Measurements from ENCODE around the gene SDK1. TPM values are rescaled to one million over a fixed set of nuclear protein-coding genes. Genes with fewer than 3 reads are reported as not detected.

SDK1 gene
- total and polyA plus RNA-seq, 2 of the 8 experiments (the other 6 are each of a cell fraction or from before 2014, with no cell fraction given) = 3.3 to 7.2 TPM

- FAIRE-seq = peak; percentile 78
- no peak overlapping the region for H3K14ac ChIP-seq (ENCODE audit: insufficient read length)
- no peak overlapping the region for H3K4me3 ChIP-seq (ENCODE audit: extremely low read depth in 1 of 4, insufficient read depth in 2 of 4, low read depth in 3 of 4, low read length in 4 of 4)
- no peak overlapping the region for H4K91ac ChIP-seq (replicated peaks; ENCODE audit: insufficient read length, low read length)
- no peak overlapping the region; the same call in 1 of the 2 replicates for H2AK5ac ChIP-seq (ENCODE audit: low read depth, low read length)
- H3K23me2 ChIP-seq (ENCODE audit: low read depth, low read length) = no peaks in the 10 kb centered on the region
- H4K5ac ChIP-seq (ENCODE audit: insufficient read length, low read depth, low read length) = no peak overlapping the region
- H3K79me2 ChIP-seq (ENCODE audit: control insufficient read depth in 1 of 2, insufficient read depth in 2 of 2, low read length in 2 of 2) = no peaks in the 10 kb centered on the region
- no peaks in the 10 kb centered on the region for H3K9me3 ChIP-seq (ENCODE audit: insufficient read depth in 2 of 2, low read depth in 1 of 2, low read length in 1 of 2)
- H3K27ac ChIP-seq (ENCODE audit: low read depth, low read length) = no peak overlapping the region
- H2BK5ac ChIP-seq (ENCODE audit: low read depth, low read length) = 0 out of 2 replicates have a peak overlapping the region, but pooled peaks have one; percentile 8
- no peaks in the 10 kb centered on the region for H4K20me1 ChIP-seq (replicated peaks in 1 of 2; ENCODE audit: control insufficient read depth in 1 of 2, insufficient read depth in 2 of 2, low read length in 2 of 2)
- DNase-seq (ENCODE audit: low read depth in 1 of 2, low spot score in 2 of 2) = no peak
- H3K4ac ChIP-seq (replicated peaks; ENCODE audit: insufficient read length, low read depth, low read length) = no peak overlapping the region
- no peak overlapping the region for H2BK12ac ChIP-seq (ENCODE audit: low read depth, low read length)
- CTCF ChIA-PET (ENCODE audit: partially characterized antibody) = interaction anchor here (1.0 to 2.0 kb wide), 5 partner anchors 9 to 95 kb away, joined by 3 to 5 read pairs (median 4); no protein-coding TSS in a partner anchor
- POLR2A ChIA-PET (ENCODE audit: partially characterized antibody) = no interaction called here
- 31% methylated on average over 7 of the region's 7 CpGs; no CpG with 5 or more reads in 1 of the 2 experiments for WGBS, 2 experiments (ENCODE audit: extremely low coverage in 1 of 2, insufficient coverage in 1 of 2, insufficient read length in 1 of 2, insufficient replicate concordance in 2 of 2, low coverage in 1 of 2, low lambda C conversion rate in 2 of 2, missing lambda C conversion rate in 1 of 2)
- H3K18ac ChIP-seq (ENCODE audit: extremely low read depth, low read length) = peak overlapping the region; percentile 75; the same call in 1 of the 2 replicates
- H3K9ac ChIP-seq (replicated peaks in 1 of 4; ENCODE audit: extremely low read depth in 1 of 4, low read depth in 3 of 4, low read length in 3 of 4) = no peak overlapping the region
- H2BK120ac ChIP-seq (replicated peaks; ENCODE audit: low read depth, low read length) = no peak overlapping the region
- no peak overlapping the region for H2BK20ac ChIP-seq (ENCODE audit: low read length)
- no peaks in the 10 kb centered on the region for H3K27me3 ChIP-seq (replicated peaks in 1 of 4; ENCODE audit: control insufficient read depth in 3 of 4, extremely low read depth in 1 of 4, insufficient read depth in 3 of 4, low read length in 3 of 4)
- no peaks in the 10 kb centered on the region for H3K79me1 ChIP-seq (ENCODE audit: low read depth, low read length)
- H3K36me3 ChIP-seq (ENCODE audit: control insufficient read depth in 2 of 4, insufficient read depth in 4 of 4, low read length in 3 of 4) = no peaks in the 10 kb centered on the region
- no peak overlapping the region for H4K8ac ChIP-seq (ENCODE audit: extremely low read depth, insufficient read depth, low read length)
- H2BK15ac ChIP-seq (ENCODE audit: low read length) = no peak overlapping the region
- peak overlapping the region; percentile 93; the same call in 1 of the 2 replicates for H2AFZ ChIP-seq (ENCODE audit: low read length)
- H3K56ac ChIP-seq (replicated peaks; ENCODE audit: insufficient read length, low read depth, low read length) = no peak overlapping the region
- peaks cover 0 to 26% (median 9%) of the 10 kb centered on the region in 4 experiments for H3K4me1 ChIP-seq (replicated peaks in 1 of 4; ENCODE audit: control insufficient read depth in 3 of 4, insufficient read depth in 4 of 4, low read length in 3 of 4)
- no peak overlapping the region for H3K4me2 ChIP-seq (ENCODE audit: insufficient read depth in 1 of 2, low read depth in 2 of 2, low read length in 2 of 2)
- no peak overlapping the region for H3K23ac ChIP-seq (ENCODE audit: insufficient read length)
- TF ChIP-seq POU5F1 (IDR thresholded peaks at IDR 0.05; ENCODE audit: low read depth, low read length) (no peak), BRCA1 (IDR thresholded peaks at IDR 0.05; ENCODE audit: low read depth, low read length) (no peak), SAP30 (IDR thresholded peaks at IDR 0.05; ENCODE audit: insufficient read depth, insufficient replicate concordance, low read length) (no peak), CTCF (IDR thresholded peaks at IDR 0.05; ENCODE audit: control extremely low read depth in 1 of 3, insufficient read depth in 1 of 3, low read depth in 1 of 3, low read length in 3 of 3) (peak; percentile 51 to 76 (median 63)), KDM1A (IDR thresholded peaks at IDR 0.05; ENCODE audit: borderline replicate concordance, low read length) (no peak), ASH2L (IDR thresholded peaks at IDR 0.05; ENCODE audit: low read length) (no peak), TBP (IDR thresholded peaks at IDR 0.05; ENCODE audit: low read depth, low read length) (no peak), YY1 (IDR thresholded peaks at IDR 0.05; ENCODE audit: low read depth, low read length) (no peak), KDM5A (IDR thresholded peaks at IDR 0.05; ENCODE audit: low read length) (no peak), FOSL1 (IDR thresholded peaks at IDR 0.05; ENCODE audit: insufficient read depth, low read depth, low read length) (no peak), MAX (IDR thresholded peaks at IDR 0.05) (no peak)
Observed at GRCh38 chr7:4131063-4131462, 830.0 kb downstream of the SDK1 start.
